ENCODE data around the gene SPHKAP.

- TF ChIP-seq ZFP37 (tag by site-specific recombination; IDR thresholded peaks at IDR 0.05) (no peak), PBX3 (CRISPR knock-in tag; IDR thresholded peaks at IDR 0.05) (no peak), OSR2 (tag by site-specific recombination; IDR thresholded peaks at IDR 0.05) (no peak), ZBTB1 (tag by site-specific recombination; IDR thresholded peaks at IDR 0.05) (no peak), ZNF785 (tag by site-specific recombination; IDR thresholded peaks at IDR 0.05) (no peak), ZNF274 (IDR thresholded peaks at IDR 0.05; ENCODE audit: low read length) (no peak), ZNF274 (tag by site-specific recombination; IDR thresholded peaks at IDR 0.05; ENCODE audit: borderline replicate concordance) (no peak)
- TF ChIP-seq, protein P1, sequence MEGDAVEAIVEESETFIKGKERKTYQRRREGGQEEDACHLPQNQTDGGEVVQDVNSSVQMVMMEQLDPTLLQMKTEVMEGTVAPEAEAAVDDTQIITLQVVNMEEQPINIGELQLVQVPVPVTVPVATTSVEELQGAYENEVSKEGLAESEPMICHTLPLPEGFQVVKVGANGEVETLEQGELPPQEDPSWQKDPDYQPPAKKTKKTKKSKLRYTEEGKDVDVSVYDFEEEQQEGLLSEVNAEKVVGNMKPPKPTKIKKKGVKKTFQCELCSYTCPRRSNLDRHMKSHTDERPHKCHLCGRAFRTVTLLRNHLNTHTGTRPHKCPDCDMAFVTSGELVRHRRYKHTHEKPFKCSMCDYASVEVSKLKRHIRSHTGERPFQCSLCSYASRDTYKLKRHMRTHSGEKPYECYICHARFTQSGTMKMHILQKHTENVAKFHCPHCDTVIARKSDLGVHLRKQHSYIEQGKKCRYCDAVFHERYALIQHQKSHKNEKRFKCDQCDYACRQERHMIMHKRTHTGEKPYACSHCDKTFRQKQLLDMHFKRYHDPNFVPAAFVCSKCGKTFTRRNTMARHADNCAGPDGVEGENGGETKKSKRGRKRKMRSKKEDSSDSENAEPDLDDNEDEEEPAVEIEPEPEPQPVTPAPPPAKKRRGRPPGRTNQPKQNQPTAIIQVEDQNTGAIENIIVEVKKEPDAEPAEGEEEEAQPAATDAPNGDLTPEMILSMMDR (tag by site-specific recombination; IDR thresholded peaks at IDR 0.05) = no peak
Measured at GRCh38 chr2:228017784-228018183, 163.7 kb downstream of the SPHKAP start.

All from HEK293 (cell line).